ENCODE results near the gene SEZ6L2.

SEZ6L2 gene

DNA sequence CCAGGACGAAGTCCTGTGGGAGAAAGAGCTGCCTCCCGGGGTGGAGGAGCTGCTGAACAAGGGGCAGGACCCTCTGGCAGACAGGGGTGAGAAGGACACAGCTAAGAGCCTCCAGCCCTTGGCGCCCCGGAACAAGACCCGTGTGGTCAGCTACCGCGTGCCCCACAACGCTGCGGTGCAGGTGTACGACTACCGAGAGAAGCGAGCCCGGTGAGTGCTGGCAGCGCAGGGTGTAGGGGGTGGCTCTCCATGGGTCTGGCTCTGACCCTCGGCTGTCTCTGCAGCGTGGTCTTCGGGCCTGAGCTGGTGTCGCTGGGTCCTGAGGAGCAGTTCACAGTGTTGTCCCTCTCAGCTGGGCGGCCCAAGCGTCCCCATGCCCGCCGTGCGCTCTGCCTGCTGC is 57.7 kb downstream of the SEZ6L2 start:
- H4K20me1 ChIP-seq (ENCODE audit: insufficient read depth, low read length) = no peaks in the 10 kb centered on the region
- no peaks in the 10 kb centered on the region for H3K27me3 ChIP-seq (ENCODE audit: insufficient read depth, low read length)
- H3F3A ChIP-seq (ENCODE audit: insufficient read depth, low read length) = no peaks in the 10 kb centered on the region
- no peak overlapping the region for H3K4me2 ChIP-seq (ENCODE audit: low read length)
- H3K79me2 ChIP-seq (ENCODE audit: insufficient read depth, low read length) = no peaks in the 10 kb centered on the region
- no peaks in the 10 kb centered on the region for H3K4me1 ChIP-seq (ENCODE audit: insufficient read depth, low read length, severe bottlenecking)
- H3K4me3 ChIP-seq (ENCODE audit: low read depth, low read length, poor library complexity, severe bottlenecking) = no peak overlapping the region
- H3K27ac ChIP-seq (ENCODE audit: low read depth, low read length, poor library complexity, severe bottlenecking) = no peak overlapping the region
- H3K36me3 ChIP-seq (ENCODE audit: insufficient read depth, low read length) = no peaks in the 10 kb centered on the region
- no peak for TF ChIP-seq EZH2 (IDR thresholded peaks at IDR 0.05; ENCODE audit: borderline replicate concordance, low read length)
- TF ChIP-seq, protein P1, sequence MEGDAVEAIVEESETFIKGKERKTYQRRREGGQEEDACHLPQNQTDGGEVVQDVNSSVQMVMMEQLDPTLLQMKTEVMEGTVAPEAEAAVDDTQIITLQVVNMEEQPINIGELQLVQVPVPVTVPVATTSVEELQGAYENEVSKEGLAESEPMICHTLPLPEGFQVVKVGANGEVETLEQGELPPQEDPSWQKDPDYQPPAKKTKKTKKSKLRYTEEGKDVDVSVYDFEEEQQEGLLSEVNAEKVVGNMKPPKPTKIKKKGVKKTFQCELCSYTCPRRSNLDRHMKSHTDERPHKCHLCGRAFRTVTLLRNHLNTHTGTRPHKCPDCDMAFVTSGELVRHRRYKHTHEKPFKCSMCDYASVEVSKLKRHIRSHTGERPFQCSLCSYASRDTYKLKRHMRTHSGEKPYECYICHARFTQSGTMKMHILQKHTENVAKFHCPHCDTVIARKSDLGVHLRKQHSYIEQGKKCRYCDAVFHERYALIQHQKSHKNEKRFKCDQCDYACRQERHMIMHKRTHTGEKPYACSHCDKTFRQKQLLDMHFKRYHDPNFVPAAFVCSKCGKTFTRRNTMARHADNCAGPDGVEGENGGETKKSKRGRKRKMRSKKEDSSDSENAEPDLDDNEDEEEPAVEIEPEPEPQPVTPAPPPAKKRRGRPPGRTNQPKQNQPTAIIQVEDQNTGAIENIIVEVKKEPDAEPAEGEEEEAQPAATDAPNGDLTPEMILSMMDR (IDR thresholded peaks at IDR 0.05; ENCODE audit: low read length) = no peak
- H3K9ac ChIP-seq (ENCODE audit: low read length) = no peak overlapping the region
- H3K9me3 ChIP-seq (ENCODE audit: low read length) = no peaks in the 10 kb centered on the region
- H3K9me2 ChIP-seq (ENCODE audit: low read depth, low read length) = no peaks in the 10 kb centered on the region
- no peak overlapping the region for H2AFZ ChIP-seq (ENCODE audit: low read length)

- H3K79me2 ChIP-seq (ENCODE audit: insufficient read depth, low read length) = no peaks in the 10 kb centered on the region
- H3K4me2 ChIP-seq (ENCODE audit: low read length) = no peak overlapping the region
- no peaks in the 10 kb centered on the region for H3K4me1 ChIP-seq (ENCODE audit: insufficient read depth, low read length, severe bottlenecking)
- no peaks in the 10 kb centered on the region for H4K20me1 ChIP-seq (ENCODE audit: insufficient read depth, low read length)
- no peak overlapping the region for H3K4me3 ChIP-seq (ENCODE audit: low read depth, low read length, poor library complexity, severe bottlenecking)
- no peak overlapping the region for H3K9ac ChIP-seq (ENCODE audit: low read length)
- H3K36me3 ChIP-seq (ENCODE audit: insufficient read depth, low read length) = no peaks in the 10 kb centered on the region
- H2AFZ ChIP-seq (ENCODE audit: low read length) = no peak overlapping the region
- H3K9me2 ChIP-seq (ENCODE audit: low read depth, low read length) = no peaks in the 10 kb centered on the region
- H3K27me3 ChIP-seq (ENCODE audit: insufficient read depth, low read length) = no peaks in the 10 kb centered on the region
- TF ChIP-seq, protein P1 (IDR thresholded peaks at IDR 0.05; ENCODE audit: low read length) = no peak
- TF ChIP-seq EZH2 (IDR thresholded peaks at IDR 0.05; ENCODE audit: borderline replicate concordance, low read length) = no peak
- no peak overlapping the region for H3K27ac ChIP-seq (ENCODE audit: low read depth, low read length, poor library complexity, severe bottlenecking)
- no peaks in the 10 kb centered on the region for H3K9me3 ChIP-seq (ENCODE audit: low read length)
- H3F3A ChIP-seq (ENCODE audit: insufficient read depth, low read length) = no peaks in the 10 kb centered on the region
Observed at GRCh38 chr16:29840240-29840639, 59.1 kb downstream of the SEZ6L2 start.

GRCh38 chr16:29839822-29840221 is 59.5 kb downstream of the SEZ6L2 start:
- no peaks in the 10 kb centered on the region for H3K9me3 ChIP-seq (ENCODE audit: low read length)
- no peaks in the 10 kb centered on the region for H3K36me3 ChIP-seq (ENCODE audit: insufficient read depth, low read length)
- no peak overlapping the region for H2AFZ ChIP-seq (ENCODE audit: low read length)
- H3K27me3 ChIP-seq (ENCODE audit: insufficient read depth, low read length) = no peaks in the 10 kb centered on the region
- no peaks in the 10 kb centered on the region for H3K79me2 ChIP-seq (ENCODE audit: insufficient read depth, low read length)
- no peak overlapping the region for H3K4me2 ChIP-seq (ENCODE audit: low read length)
- H3K9ac ChIP-seq (ENCODE audit: low read length) = no peak overlapping the region
- H3K9me2 ChIP-seq (ENCODE audit: low read depth, low read length) = no peaks in the 10 kb centered on the region
- TF ChIP-seq, protein P1 (IDR thresholded peaks at IDR 0.05; ENCODE audit: low read length) = no peak
- no peak for TF ChIP-seq EZH2 (IDR thresholded peaks at IDR 0.05; ENCODE audit: borderline replicate concordance, low read length)
- H3K27ac ChIP-seq (ENCODE audit: low read depth, low read length, poor library complexity, severe bottlenecking) = no peak overlapping the region
- no peaks in the 10 kb centered on the region for H3F3A ChIP-seq (ENCODE audit: insufficient read depth, low read length)
- no peaks in the 10 kb centered on the region for H3K4me1 ChIP-seq (ENCODE audit: insufficient read depth, low read length, severe bottlenecking)
- no peak overlapping the region for H3K4me3 ChIP-seq (ENCODE audit: low read depth, low read length, poor library complexity, severe bottlenecking)
- H4K20me1 ChIP-seq (ENCODE audit: insufficient read depth, low read length) = no peaks in the 10 kb centered on the region
